GM12801 (cell line): ENCODE results near the gene PRPF19.

Source experiments
- CTCF ChIP-seq: IDR thresholded peaks from one replicate; pipeline ENCODE4 v1.5.1; 2011; ENCODE audit warnings: control low read depth; ENCODE audit not compliant: insufficient read length; ENCODE audit errors: extremely low read depth

Gene PRPF19

DNA sequence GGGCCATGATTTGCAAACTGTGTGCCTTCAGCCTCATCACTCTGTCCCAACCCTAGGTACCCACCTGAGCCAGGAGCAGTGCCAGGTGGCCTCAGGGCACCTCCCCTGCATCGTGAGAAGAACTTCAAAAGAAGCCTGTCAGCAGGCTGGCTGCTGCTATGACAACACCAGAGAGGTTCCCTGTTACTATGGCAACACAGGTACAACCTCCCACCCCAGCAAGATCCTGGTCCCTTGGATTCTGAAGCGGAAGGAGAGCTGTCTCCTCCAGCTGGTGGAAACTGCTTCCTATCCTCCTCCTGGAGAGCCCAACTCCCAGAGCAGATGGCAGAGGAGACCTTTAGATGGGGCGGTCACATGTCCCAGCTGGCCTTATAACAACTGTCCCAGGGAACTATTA, 36.1 kb downstream of the PRPF19 start:
- no peak for TF ChIP-seq CTCF

DNA sequence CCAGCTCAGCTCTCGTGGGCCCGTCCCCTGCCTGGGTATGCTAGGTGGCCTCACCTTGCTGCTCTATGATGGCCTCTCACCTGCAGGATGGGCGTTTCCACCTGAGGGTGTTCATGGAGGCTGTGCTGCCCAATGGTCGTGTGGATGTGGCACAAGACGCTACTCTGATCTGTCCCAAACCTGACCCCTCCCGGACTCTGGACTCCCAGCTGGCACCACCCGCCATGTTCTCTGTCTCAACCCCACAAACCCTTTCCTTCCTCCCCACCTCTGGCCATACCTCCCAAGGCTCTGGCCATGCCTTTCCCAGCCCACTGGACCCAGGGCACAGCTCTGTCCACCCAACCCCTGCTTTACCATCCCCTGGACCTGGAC, 36.9 kb downstream of the PRPF19 start:
- no peak for TF ChIP-seq CTCF

GRCh38 chr11:60868682-60869450, 37.5 kb downstream of the PRPF19 start:
- TF ChIP-seq CTCF, result no peak

GRCh38 chr11:60867871-60868681, 38.3 kb downstream of the PRPF19 start:
- TF ChIP-seq CTCF, result no peak

- TF ChIP-seq CTCF, result no peak
These were observed 39.2 kb downstream of the PRPF19 start, which contains the start of gene ZP1 for GRCh38 chr11:60866911-60867870. TSS of gene ZP1 (plus strand) at chr11:60867542. CDS start at chr11:60867562, 20 bp downstream.

GRCh38 chr11:60864856-60865513, 41.4 kb downstream of the PRPF19 start:
- TF ChIP-seq CTCF, result no peak
